GM18858 (cell line): ENCODE data around the gene CIAO2B.
"Not testable (repeated sequence)": the region's sequence is repeated elsewhere in the genome, so short reads cannot be mapped to it uniquely, and the experiment has no call there.

Source experiments
- ATAC-seq: cut with Tn5 transposase; IDR thresholded peaks from one replicate; pipeline ENCODE4 v1.9.1; 2021; ENCODE audit not compliant: unreplicated experiment

The CIAO2B gene

DNA sequence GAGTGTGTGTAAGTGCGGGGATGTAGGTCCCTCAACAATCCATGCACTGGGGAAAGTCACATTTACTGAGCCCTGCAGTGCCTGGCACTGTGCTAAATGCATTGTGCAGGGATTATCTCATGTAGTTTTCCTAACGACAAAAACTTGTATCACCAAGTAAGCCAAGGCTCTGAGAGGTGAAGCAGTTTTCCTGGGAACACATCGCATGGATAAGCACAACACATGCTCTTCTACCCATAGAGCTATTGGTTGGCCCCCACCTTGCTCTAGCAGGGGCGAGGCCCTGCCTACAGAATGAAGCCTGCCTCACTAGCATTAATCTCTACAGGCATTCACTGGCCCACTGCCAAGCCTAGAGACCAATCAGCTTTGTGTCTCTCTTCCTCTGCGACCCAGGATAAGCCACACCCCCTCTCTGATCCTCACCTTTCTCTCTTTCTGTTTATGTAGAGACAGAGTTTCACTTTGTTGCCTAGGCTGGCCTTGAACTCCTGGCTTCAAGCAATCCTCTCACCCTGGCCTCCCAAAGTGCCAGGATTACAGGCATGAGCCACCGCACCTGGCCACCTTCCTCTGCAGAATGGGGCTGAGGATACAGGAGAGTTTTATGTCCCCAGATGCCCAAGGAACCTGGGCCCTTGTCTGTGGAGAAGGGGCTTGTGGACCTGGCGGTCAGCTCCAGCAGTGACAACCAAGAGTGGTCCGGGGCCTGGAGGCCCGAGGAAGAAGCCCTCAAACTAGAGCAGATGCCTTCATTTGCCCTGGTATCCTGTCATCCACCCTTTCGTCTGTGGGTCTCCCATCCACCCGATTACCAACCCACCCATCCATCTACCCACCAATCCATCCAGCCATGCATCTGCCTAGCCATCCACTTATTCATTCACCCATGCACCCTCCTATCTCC, 28.3 kb downstream of the CIAO2B start:
- no peak for ATAC-seq

DNA sequence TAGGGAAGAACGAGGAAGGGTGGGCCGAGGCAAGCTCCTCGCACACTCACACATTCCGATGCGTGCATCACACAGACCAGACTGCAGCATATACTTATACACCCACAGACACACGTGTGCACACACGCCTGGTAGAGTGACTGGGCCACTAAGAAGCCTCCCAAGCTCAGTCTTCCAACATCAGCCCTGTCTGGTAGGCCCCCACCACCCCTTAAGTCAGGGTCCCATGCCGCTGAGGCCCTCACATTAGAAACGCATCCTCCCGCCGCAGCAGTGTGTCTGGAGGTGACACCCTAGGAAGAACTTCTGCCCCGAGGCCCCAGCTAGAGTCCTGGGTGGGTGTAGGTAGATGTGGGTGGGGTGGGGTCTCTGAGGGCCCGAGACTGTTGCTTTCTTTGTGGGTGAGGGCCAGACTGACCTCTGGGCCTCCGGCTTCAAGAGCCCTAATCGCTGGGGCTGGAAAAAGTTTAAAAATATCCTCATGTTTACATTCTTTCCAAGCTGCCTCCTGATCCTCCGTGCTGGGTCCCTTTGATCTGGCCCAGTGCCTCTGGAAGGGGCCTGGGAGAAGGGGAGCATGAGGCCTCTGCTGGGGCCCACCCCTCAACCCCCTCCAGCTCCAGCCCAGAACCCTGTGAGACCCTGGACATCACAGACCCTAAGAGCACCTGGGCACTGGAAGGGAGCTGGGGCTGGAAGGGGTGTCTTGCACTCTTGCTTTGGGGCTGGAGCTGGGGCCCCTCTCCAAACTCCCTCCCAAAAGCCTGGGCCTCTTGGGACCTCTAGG, 29.2 kb downstream of the CIAO2B start:
- ATAC-seq = no peak

DNA sequence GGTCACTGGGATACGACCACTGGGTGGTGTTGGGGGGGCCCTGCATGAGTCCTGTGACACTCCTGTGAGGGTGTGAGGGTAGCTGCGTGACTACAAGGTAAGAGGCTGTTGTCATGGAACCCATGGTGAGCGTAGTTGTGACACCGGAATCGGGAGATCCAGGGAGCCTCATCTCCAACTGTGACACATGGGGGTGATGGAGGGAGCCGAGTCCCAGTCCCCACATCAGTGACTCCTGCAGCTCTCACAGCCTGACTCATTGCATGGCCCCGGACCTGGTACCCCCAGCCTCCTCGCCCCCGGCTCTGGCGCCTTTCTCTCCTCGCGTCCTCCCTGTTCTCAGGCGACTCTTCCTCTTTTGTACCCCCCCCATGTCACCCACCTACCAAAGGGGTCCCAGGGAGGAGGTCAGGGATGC, 29.8 kb downstream of the CIAO2B start:
- ATAC-seq = no peak

GRCh38 chr16:66903544-66904427, 30.4 kb downstream of the CIAO2B start:
- no peak for ATAC-seq

- ATAC-seq = no peak
Measured at GRCh38 chr16:66902648-66903543, 31.3 kb downstream of the CIAO2B start.

GRCh38 chr16:66901626-66902025, 32.6 kb downstream of the CIAO2B start:
- ATAC-seq = no peak

GRCh38 chr16:66900721-66901441, 33.3 kb downstream of the CIAO2B start:
- no peak for ATAC-seq

DNA sequence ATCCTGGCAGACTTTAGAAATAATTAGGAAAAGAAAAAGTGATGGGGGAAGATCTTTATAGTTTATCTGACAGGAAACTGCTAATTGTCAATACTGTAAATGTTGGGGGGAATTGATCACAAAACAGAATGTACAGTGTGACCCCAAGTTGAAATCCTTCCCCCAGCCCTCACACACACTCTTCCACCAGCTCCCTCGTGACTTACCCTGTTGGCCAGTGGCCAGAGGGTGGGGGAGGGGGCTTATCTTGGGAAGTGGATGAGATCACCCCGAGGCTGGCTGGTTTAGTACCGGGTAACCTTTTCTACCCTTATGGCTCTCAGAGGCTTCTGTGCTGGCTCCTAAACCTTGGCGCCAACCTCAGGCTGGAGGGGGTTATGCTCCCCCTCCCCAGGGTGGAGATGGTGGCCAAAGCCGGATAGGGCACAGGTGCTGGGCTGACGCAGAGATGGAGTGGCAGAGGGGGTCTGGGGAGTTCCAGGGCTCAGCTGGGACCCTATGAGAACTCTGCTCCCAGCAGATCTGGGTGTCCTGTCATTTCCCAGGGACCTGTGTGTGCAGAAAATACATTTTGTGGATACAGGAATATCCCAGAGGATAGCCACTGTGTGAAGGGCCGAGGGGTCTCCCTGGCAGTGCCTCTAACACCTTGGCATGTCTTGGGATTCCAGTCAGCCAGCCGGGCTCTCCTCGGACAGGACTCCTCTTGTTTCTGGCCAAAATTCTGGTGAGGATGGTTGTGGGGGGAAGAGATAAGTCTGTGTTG, 34.1 kb downstream of the CIAO2B start:
- no peak for ATAC-seq

- no peak for ATAC-seq
Measured at GRCh38 chr16:66899310-66899944, 34.8 kb downstream of the CIAO2B start.

GRCh38 chr16:66898933-66899309, 35.3 kb downstream of the CIAO2B start:
- ATAC-seq = no peak

DNA sequence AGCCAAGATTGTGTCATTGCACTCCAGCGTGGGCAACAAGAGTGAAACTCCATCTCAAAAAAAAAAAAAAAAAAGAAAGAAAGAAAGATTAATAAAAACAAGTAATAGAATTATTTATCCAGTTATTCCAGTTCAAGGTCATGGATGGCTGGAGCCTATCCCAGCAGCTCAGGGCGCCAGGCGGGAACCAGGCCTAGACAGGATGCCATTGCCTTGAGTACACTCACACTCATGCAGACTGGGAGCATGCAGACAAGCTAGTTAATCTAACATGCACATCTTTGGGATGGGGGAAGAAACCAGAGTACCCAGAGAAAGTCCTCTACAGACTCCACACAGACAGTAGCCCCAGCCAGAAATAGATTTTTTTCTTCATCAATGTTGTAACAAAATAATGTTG, 36.0 kb downstream of the CIAO2B start:
- ATAC-seq = no peak

DNA sequence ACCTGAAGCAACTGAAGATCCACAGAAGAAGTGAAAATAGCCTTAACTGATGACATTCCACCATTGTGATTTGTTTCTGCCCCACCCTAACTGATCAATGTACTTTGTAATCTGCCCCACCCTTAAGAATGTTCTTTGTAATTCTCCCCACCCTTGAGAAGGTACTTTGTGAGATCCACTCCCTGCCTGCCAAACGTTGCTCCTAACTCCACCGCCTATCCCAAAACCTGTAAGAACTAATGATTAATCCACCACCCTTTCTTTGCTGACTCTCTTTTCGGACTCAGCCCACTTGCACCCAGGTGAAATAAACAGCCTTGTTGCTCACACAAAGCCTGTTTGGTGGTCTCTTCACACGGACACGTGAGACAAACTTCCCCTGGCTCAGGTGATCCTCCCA, 37.5 kb downstream of the CIAO2B start:
- not testable (repeated sequence) for ATAC-seq

GRCh38 chr16:66895999-66896398, 38.2 kb downstream of the CIAO2B start:
- ATAC-seq = no peak

- ATAC-seq = no peak
Measured at GRCh38 chr16:66895689-66895979, 38.6 kb downstream of the CIAO2B start.

GRCh38 chr16:66894948-66895688, 39.1 kb downstream of the CIAO2B start:
- no peak for ATAC-seq

DNA sequence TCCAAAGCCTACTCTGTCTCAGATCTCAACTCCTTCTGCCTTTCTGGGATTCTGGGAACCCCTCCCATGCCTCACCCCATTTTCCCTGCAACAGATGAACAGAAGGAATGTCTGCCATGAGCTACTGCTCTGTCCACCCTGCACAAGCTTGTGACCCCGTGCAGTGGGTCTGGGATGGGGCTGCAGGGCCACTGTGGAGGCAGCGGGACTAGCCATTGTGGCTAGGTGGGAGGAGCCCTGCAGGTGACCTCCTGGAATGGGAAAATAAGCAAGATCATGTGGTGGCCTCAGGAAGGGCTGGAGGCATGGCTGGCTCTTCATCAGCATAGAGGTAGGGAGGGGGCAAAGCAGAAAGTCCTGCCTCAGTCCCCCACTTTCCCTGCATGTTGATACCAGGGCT, 40.1 kb downstream of the CIAO2B start:
- ATAC-seq = no peak

- ATAC-seq = no peak
Measured at GRCh38 chr16:66891797-66892196, 42.4 kb downstream of the CIAO2B start.

GRCh38 chr16:66891360-66891759, 42.8 kb downstream of the CIAO2B start:
- no peak for ATAC-seq
